AG04450 (cell line): Measurements from ENCODE around the gene CHP1. TPM values are rescaled to one million over a fixed set of nuclear protein-coding genes. Genes with fewer than 3 reads are reported as not detected.
"Not testable (repeated sequence)": the region's sequence is repeated elsewhere in the genome, so short reads cannot be mapped to it uniquely, and the experiment has no call there.

Source experiments
- CTCF ChIA-PET: fragments of 300-600, 350-600 bp; formaldehyde crosslinking; extraction: SDS; loops from one replicate; lab custom pipeline; 2022; ENCODE audit warnings: antibody characterized with exemption, inconsistent platforms; lab: Charles Lee
- POLR2A ChIA-PET: fragments of 350-600 bp; formaldehyde crosslinking; extraction: SDS; loops from one replicate; lab custom pipeline; 2021; ENCODE audit warnings: antibody characterized with exemption, inconsistent platforms; lab: Yijun Ruan, JAX
- DNase-seq: peaks from one replicate; pipeline ENCODE4 v3.0.0-alpha.2; 2011; ENCODE audit warnings: low read depth, low spot score
- H3K27ac ChIP-seq: one replicate; pipeline ENCODE4 v1.5.1; 2012; ENCODE audit warnings: low read depth, low read length, control low read depth
- H3K27me3 ChIP-seq: one replicate; pipeline ENCODE4 v1.6.0; 2012; ENCODE audit warnings: low read length; ENCODE audit not compliant: control insufficient read depth, insufficient read depth
- H3K4me3 ChIP-seq: 2 replicates; pipeline ENCODE4 v1.5.1; 2011; ENCODE audit warnings: mild to moderate bottlenecking, low read depth, low read length, control low read depth
- H3K9me3 ChIP-seq: 2 replicates; pipeline ENCODE4 v1.5.1; 2012; ENCODE audit warnings: low read length; ENCODE audit not compliant: control insufficient read depth, insufficient read depth
- CTCF ChIP-seq: IDR thresholded peaks from 2 replicates; pipeline ENCODE4 v1.5.1; 2011; ENCODE audit warnings: low read depth, low read length, control low read depth, inconsistent platforms
- polyA plus RNA-seq: library from polyadenylated mRNA; depleted of rRNA; stranded (reverse); fragments of >200 nt; gene quantifications from 2 replicates; pipeline ENCODE4 v1.2.3, GENCODE V29; 2011

The CHP1 gene
- polyA plus RNA-seq, 1 experiment: 90.1 TPM

GRCh38 chr15:41219381-41219780, 11.7 kb upstream of the CHP1 start:
- no peak overlapping the region for H3K27ac ChIP-seq
- H3K27me3 ChIP-seq: peaks cover 15% of the 10 kb centered on the region
- TF ChIP-seq CTCF: no peak
- H3K9me3 ChIP-seq: no peaks in the 10 kb centered on the region
- no peak overlapping the region for H3K4me3 ChIP-seq
- no peak for DNase-seq
- ChIA-PET CTCF (interaction anchor here (1.1 kb wide), 1 partner anchor 12 kb away, joined by 5 read pairs; the partner anchor contains the start of genes CHP1 and EXD1), POLR2A (interaction anchor here (0.6 kb wide), 1 partner anchor 23 kb away, joined by 3 read pairs; no protein-coding TSS in a partner anchor)

GRCh38 chr15:41230345-41230649, 771 bp upstream of the CHP1 start:
- H3K27me3 ChIP-seq: no peaks in the 10 kb centered on the region
- CTCF ChIA-PET: interaction anchor here (1.2 to 1.6 kb wide), 2 partner anchors 11 to 372 kb away, joined by 5 to 6 read pairs; no protein-coding TSS in a partner anchor
- POLR2A ChIA-PET: interaction anchor here (0.7 to 1.5 kb wide), 2 partner anchors 20 to 466 kb away, joined by 5 to 6 read pairs; no protein-coding TSS in a partner anchor
- DNase-seq: no peak
- no peaks in the 10 kb centered on the region; the same call in 1 of the 2 replicates for H3K9me3 ChIP-seq
- TF ChIP-seq CTCF: no peak
- H3K27ac ChIP-seq: no peak overlapping the region
- peak overlapping the region; percentile 97 for H3K4me3 ChIP-seq

- DNase-seq: no peak
- no peak for TF ChIP-seq CTCF
These were observed 556 bp downstream of the CHP1 start for GRCh38 chr15:41231422-41232226.

GRCh38 chr15:41233367-41233771, 2.3 kb downstream of the CHP1 start:
- TF ChIP-seq CTCF: no peak
- ChIA-PET CTCF (no interaction called here), POLR2A (no interaction called here)
- H3K9me3 ChIP-seq: no peaks in the 10 kb centered on the region; the same call in 1 of the 2 replicates
- H3K27ac ChIP-seq: no peak overlapping the region
- H3K27me3 ChIP-seq: no peaks in the 10 kb centered on the region
- peak; percentile 59 for DNase-seq
- no peak overlapping the region for H3K4me3 ChIP-seq

More at GRCh38 chr15:41231422-41232226, 556 bp downstream of the CHP1 start:
- peak overlapping the region; percentile 97 for H3K4me3 ChIP-seq
- H3K27ac ChIP-seq: peak overlapping the region; percentile 89
- no peaks in the 10 kb centered on the region; the same call in 1 of the 2 replicates for H3K9me3 ChIP-seq
- POLR2A ChIA-PET: interaction anchor here (0.5 to 1.5 kb wide), 6 partner anchors 18 to 166 kb away, joined by 3 to 6 read pairs (median 4); partner anchors contain the start of genes NUSAP1 and OIP5
- CTCF ChIA-PET: interaction anchor here (0.6 to 1.6 kb wide), 10 partner anchors 7 to 373 kb away, joined by 3 to 6 read pairs (median 4); partner anchors contain the start of genes NUSAP1 and OIP5
- no peaks in the 10 kb centered on the region for H3K27me3 ChIP-seq

GRCh38 chr15:41235228-41235627, 4.2 kb downstream of the CHP1 start:
- H3K4me3 ChIP-seq, H3K27me3 ChIP-seq, POLR2A ChIA-PET, H3K27ac ChIP-seq, DNase-seq, H3K9me3 ChIP-seq: not testable (repeated sequence)
- CTCF ChIA-PET: interaction anchor here (0.7 kb wide), 1 partner anchor 10 kb away, joined by 4 read pairs; no protein-coding TSS in a partner anchor
